ENCODE measurements around the gene PCDHB16.
"Not testable (repeated sequence)": the region's sequence is repeated elsewhere in the genome, so short reads cannot be mapped to it uniquely, and the experiment has no call there.

Gene PCDHB16

DNA sequence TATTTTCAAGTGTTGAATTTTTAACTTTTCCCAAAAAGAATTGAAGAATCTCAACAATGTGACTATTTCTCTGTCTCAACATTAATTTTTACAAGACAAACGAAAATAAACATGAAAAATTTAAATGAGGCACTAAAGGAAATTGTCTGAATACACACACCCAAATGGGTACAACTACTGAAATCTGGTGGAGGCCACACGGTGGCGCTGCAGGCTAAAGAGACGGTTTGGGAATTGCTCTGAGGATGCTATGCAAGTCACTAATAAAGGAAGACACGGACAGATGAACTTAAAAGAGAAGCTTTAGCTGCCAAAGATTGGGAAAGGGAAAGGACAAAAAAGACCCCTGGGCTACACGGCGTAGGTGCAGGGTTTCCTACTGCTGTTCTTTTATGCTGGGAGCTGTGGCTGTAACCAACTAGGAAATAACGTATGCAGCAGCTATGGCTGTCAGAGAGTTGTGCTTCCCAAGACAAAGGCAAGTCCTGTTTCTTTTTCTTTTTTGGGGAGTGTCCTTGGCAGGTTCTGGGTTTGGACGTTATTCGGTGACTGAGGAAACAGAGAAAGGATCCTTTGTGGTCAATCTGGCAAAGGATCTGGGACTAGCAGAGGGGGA is 10.0 kb downstream of the PCDHB16 start, which contains the start of gene PCDHB10:
TSS of gene PCDHB10 (plus strand) at position 244 of the 616 bp plus-strand sequence. CDS start at position 444, 200 bp downstream.
- ATAC-seq = peak; percentile 61; the same call in 1 of the 3 replicates
- TF ChIP-seq ZNF565 (CRISPR knock-in tag; conservative IDR thresholded peaks at IDR 0.05; ENCODE audit: low read depth) = no peak
- TF ChIP-seq ARNTL (CRISPR knock-in tag; IDR thresholded peaks at IDR 0.05; ENCODE audit: borderline replicate concordance, low read depth) = no peak
- no peak for TF ChIP-seq TOX (CRISPR knock-in tag; IDR thresholded peaks at IDR 0.05; ENCODE audit: borderline replicate concordance)
- no peak for TF ChIP-seq GLIS3 (CRISPR knock-in tag; IDR thresholded peaks at IDR 0.05)
- TF ChIP-seq ZFP3 (CRISPR knock-in tag; IDR thresholded peaks at IDR 0.05) = no peak
- TF ChIP-seq, protein P1, sequence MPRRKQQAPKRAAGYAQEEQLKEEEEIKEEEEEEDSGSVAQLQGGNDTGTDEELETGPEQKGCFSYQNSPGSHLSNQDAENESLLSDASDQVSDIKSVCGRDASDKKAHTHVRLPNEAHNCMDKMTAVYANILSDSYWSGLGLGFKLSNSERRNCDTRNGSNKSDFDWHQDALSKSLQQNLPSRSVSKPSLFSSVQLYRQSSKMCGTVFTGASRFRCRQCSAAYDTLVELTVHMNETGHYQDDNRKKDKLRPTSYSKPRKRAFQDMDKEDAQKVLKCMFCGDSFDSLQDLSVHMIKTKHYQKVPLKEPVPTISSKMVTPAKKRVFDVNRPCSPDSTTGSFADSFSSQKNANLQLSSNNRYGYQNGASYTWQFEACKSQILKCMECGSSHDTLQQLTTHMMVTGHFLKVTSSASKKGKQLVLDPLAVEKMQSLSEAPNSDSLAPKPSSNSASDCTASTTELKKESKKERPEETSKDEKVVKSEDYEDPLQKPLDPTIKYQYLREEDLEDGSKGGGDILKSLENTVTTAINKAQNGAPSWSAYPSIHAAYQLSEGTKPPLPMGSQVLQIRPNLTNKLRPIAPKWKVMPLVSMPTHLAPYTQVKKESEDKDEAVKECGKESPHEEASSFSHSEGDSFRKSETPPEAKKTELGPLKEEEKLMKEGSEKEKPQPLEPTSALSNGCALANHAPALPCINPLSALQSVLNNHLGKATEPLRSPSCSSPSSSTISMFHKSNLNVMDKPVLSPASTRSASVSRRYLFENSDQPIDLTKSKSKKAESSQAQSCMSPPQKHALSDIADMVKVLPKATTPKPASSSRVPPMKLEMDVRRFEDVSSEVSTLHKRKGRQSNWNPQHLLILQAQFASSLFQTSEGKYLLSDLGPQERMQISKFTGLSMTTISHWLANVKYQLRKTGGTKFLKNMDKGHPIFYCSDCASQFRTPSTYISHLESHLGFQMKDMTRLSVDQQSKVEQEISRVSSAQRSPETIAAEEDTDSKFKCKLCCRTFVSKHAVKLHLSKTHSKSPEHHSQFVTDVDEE (CRISPR knock-in tag; IDR thresholded peaks at IDR 0.05) = no peak
- TF ChIP-seq CSDC2 (CRISPR knock-in tag; IDR thresholded peaks at IDR 0.05) = no peak

- not testable (repeated sequence) for ATAC-seq
Measured at GRCh38 chr5:141194332-141194731, 12.1 kb downstream of the PCDHB16 start.

GRCh38 chr5:141196363-141196762 is 14.2 kb downstream of the PCDHB16 start:
- TF ChIP-seq, protein P2, sequence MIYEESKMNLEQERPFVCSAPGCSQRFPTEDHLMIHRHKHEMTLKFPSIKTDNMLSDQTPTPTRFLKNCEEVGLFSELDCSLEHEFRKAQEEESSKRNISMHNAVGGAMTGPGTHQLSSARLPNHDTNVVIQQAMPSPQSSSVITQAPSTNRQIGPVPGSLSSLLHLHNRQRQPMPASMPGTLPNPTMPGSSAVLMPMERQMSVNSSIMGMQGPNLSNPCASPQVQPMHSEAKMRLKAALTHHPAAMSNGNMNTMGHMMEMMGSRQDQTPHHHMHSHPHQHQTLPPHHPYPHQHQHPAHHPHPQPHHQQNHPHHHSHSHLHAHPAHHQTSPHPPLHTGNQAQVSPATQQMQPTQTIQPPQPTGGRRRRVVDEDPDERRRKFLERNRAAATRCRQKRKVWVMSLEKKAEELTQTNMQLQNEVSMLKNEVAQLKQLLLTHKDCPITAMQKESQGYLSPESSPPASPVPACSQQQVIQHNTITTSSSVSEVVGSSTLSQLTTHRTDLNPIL (CRISPR knock-in tag; IDR thresholded peaks at IDR 0.05; ENCODE audit: low read depth) = no peak
- TF ChIP-seq PPARA (CRISPR knock-in tag; IDR thresholded peaks at IDR 0.05; ENCODE audit: borderline replicate concordance) = no peak
- no peak for TF ChIP-seq POU6F1 (CRISPR knock-in tag; IDR thresholded peaks at IDR 0.05; ENCODE audit: borderline replicate concordance, low read depth)
- no peak for TF ChIP-seq OSR1 (CRISPR knock-in tag; IDR thresholded peaks at IDR 0.05)
- TF ChIP-seq CSDC2 (CRISPR knock-in tag; IDR thresholded peaks at IDR 0.05) = no peak
- TF ChIP-seq TCF4 (CRISPR knock-in tag; IDR thresholded peaks at IDR 0.05; ENCODE audit: borderline replicate concordance) = no peak
- no peak for TF ChIP-seq ZC3H10 (CRISPR knock-in tag; IDR thresholded peaks at IDR 0.05)
- no peak for TF ChIP-seq ZNF8 (CRISPR knock-in tag; IDR thresholded peaks at IDR 0.05)
- TF ChIP-seq, protein P3, sequence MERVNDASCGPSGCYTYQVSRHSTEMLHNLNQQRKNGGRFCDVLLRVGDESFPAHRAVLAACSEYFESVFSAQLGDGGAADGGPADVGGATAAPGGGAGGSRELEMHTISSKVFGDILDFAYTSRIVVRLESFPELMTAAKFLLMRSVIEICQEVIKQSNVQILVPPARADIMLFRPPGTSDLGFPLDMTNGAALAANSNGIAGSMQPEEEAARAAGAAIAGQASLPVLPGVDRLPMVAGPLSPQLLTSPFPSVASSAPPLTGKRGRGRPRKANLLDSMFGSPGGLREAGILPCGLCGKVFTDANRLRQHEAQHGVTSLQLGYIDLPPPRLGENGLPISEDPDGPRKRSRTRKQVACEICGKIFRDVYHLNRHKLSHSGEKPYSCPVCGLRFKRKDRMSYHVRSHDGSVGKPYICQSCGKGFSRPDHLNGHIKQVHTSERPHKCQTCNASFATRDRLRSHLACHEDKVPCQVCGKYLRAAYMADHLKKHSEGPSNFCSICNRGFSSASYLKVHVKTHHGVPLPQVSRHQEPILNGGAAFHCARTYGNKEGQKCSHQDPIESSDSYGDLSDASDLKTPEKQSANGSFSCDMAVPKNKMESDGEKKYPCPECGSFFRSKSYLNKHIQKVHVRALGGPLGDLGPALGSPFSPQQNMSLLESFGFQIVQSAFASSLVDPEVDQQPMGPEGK (CRISPR knock-in tag; IDR thresholded peaks at IDR 0.05; ENCODE audit: borderline replicate concordance) = no peak
- no peak for TF ChIP-seq RARB (CRISPR knock-in tag; IDR thresholded peaks at IDR 0.05)
- no peak for TF ChIP-seq ARNTL (CRISPR knock-in tag; IDR thresholded peaks at IDR 0.05; ENCODE audit: borderline replicate concordance, low read depth)
- no peak for TF ChIP-seq ZNF565 (CRISPR knock-in tag; conservative IDR thresholded peaks at IDR 0.05; ENCODE audit: low read depth)
- TF ChIP-seq ESRRG (CRISPR knock-in tag; IDR thresholded peaks at IDR 0.05) = no peak
- no peak for TF ChIP-seq ZFP3 (CRISPR knock-in tag; IDR thresholded peaks at IDR 0.05)
- no peak for TF ChIP-seq TOX (CRISPR knock-in tag; IDR thresholded peaks at IDR 0.05; ENCODE audit: borderline replicate concordance)
- no peak for TF ChIP-seq ZNF70 (CRISPR knock-in tag; IDR thresholded peaks at IDR 0.05)
- no peak for TF ChIP-seq SNAI2 (CRISPR knock-in tag; IDR thresholded peaks at IDR 0.05)
- no peak for TF ChIP-seq CSRNP3 (CRISPR knock-in tag; IDR thresholded peaks at IDR 0.05)
- no peak for TF ChIP-seq ISL1 (CRISPR knock-in tag; IDR thresholded peaks at IDR 0.05)
- ATAC-seq = no peak
